NCI-H1417 (cell line): Measurements from ENCODE around the gene COL5A1.
A peak's percentile ranks its signal among the peaks of the same experiment; 100 is the strongest.
"Not testable (repeated sequence)": the region's sequence is repeated elsewhere in the genome, so short reads cannot be mapped to it uniquely, and the experiment has no call there.

Experiments used
- DNase-seq, 3 experiments: peaks; one replicate each; lab custom pipeline; 2025; lab: John Stamatoyannopoulos, UW

COL5A1 gene

DNA sequence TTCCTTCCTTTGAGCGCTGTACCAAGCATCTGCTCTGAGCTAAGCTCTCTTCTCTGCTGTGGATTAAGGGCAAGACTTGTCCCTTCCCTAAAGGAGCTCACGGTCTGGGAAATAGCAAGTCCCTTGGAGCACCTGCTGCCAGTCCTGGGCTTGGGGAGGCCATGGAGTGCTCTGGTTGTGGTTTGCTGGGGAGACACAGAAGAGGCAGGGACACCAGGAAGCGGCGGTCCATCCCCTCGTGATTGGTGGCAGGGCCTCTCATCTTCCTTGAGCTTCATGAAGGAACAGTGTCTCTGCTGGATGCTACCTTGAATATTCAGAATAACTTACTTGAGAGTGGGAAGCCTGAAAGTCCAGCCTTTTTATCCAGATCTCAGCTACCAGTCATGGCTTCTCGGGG lies 35.3 kb downstream of the COL5A1 start:
- DNase-seq = no peak

GRCh38 chr9:134677743-134678142 lies 36.1 kb downstream of the COL5A1 start:
- DNase-seq = no peak

DNA sequence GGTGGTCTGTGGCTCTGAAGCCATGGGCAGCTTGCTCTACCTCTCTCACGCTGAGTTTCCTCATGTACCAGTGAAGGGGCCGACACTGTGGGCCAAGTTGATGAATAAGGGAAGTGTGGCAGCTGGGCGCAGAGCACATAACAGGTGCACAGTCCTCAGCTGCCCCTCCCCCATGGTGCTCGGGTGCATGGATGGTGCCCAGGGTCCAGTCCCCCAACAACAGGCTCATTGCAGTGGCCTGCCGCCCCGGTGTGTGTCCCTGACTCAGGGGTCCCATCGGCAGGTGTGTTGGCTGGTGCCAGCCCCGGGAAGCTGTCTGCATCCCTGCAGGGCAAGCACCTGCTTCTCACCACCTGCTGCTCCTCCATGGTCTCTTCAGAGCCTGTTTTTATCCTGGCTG lies 36.6 kb downstream of the COL5A1 start:
- DNase-seq = peak in 1 of 3 experiments; percentile 16

GRCh38 chr9:134678666-134679443 lies 37.3 kb downstream of the COL5A1 start:
- DNase-seq = no peak

DNA sequence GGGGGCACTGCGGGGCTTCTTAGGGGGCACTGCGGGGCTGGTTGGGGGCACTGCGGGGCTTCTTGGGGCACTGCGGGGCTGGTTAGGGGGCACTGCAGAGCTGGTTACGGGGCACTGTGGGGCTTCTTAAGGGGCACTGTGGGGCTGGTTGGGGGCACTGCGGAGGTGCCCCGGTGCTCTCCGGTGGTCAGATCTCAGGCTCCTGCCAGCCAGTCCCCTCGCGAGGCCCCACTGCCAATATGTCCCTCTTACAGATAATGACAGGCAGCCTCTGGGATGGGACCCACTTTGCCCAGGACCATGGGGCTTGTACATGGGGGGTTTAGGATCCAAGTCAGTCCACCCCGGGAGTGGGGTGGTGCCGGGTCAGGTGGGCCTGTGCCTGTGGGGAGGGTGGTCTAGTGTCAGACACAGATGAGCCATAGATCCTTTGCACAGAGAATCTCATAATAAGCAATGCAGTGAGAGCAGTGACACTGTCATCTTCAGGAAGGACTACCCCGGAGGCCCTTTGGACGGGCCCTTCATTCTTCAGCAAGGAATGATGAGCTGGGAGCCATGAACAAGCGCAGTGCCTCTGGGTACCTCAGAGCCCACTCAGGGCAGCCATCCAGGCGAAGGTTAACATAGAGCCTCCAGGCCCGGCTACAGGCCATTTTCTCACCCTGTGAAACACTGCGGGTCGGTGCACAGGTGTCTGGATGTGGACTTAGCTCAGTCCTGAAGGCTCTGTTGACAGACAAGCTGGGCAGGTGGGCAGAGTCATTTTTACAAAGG lies 38.2 kb downstream of the COL5A1 start:
- no peak for DNase-seq

DNA sequence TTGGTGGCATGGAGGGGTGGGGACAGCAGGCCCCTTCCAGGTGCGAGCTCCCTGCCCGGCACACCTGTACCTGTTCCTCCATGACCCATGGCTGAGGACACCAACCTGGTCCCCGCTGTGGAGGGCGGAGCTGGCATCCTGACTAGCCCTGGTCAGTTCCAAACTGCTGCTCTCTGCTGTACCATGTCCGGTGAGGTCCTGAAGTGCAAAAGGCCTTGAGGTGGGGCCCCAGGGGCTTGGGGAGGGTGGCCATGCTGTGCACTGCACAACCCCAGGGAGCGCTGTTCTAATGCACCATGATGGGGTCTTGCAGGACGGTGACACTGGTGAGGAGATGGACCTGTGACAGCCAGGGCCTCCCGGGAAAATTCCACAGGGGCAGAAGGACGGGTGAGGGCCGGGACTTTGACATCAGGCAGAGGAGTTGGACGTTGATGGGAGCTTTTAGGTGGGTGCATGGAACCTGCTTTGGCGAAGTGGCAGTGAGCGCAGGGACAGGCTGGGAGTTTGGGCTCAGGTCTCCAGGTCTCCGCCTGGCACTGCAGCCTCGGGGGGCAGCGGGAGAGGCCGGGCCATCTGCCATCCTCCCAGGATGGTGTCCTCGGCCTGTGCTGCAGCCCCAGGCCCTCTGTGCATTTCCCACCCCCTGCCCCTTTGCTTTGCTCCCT lies 38.9 kb downstream of the COL5A1 start:
- DNase-seq = no peak

DNA sequence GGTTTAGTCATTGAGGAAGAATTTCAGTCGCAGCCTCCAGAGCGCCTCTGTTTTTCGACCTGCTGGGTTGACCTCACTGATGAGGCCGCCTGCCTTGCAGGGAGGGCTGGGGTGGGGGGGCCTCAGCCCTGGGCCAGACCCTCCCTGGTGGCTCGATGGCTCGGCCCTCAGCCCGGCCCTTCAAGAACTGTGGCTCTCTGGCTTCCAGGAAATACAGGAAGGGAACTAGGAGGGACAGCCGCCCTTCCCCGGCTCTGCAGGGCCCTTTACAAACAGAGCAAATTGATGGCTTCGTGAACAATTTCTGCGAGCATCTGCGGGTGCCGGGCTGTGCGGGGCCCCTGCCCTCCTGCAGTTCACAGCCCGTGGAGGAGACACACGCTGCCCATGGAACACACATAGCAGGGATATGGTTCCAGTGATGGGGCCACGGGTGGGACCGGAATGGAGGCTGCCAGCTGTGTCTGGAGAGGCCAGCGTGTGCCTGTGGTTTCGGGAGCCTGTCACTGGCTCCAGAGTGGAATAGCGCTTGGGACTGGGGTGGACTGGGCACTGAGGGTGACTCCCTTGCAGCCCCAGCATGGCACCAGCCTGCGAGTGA lies 39.6 kb downstream of the COL5A1 start:
- no peak for DNase-seq

DNA sequence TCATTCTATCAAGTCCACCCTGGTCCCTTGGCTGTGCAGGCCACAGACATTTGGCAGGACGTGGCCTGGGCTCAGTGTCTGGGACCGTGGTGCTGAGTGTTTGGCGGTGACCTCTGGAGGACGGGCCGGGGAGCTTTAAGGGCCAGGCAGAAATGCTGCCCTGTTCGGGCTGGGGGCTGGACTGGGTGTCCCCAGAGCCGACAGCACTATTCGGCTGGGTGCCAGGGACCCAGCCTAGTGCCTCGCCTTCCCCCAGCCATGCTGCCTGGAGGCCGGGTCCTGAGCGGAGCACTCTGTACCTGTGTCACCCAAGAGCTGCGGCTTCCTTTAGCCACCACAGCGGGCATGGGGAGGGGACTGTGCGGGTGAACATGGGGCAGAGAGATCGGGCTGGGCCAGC lies 40.4 kb downstream of the COL5A1 start:
- no peak for DNase-seq

- no peak for DNase-seq
Observed at GRCh38 chr9:134682651-134683364, 41.2 kb downstream of the COL5A1 start.

DNA sequence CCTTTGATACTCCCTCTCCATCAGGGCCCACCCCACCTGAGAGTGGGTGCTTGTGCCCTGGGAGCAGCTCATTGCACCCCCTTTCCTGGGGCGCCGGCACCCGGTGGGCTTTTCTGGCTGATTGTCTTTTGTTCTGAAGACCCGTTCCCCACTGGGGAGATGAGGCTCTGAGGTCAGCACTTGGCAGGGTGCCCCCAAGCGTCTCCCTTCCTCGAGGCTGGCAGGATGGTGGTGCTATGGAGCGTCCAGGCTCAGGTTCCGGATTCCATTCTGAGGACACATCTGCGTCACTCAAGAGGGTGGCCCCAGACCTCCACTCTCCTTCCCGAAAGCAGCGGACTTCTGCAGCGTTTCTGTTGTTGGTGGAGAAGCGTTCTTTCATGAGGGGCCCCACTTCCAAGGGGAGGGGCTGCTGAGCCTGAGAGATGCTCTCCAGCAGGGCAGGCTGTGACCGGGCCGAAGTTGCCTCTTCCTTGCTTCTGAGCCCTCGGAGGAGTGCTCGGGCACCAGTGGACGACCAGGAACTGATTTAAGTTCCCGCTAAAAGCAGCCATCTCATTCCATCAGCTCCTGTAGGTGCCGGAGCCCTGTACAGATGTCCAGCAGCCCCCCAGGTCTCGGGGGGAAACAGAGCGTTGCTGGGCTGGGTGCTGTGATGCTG lies 42.2 kb downstream of the COL5A1 start:
- no peak for DNase-seq

DNA sequence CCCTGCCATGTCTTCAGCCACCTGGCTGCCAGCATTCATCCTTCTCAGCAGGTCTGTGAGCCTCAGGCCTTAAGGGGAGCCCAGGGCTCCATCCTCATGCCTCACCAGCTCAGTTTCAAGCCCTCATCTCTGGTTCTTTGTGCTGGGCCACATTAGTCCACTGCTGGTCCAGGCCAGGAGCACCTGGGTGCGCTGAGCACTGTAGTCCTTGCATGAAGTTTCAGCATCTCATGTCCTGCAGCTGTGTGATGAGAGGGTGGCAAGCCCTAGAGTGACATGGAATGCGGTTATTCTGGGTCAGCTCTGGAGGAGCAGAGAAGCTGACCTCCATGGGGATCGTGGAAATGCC lies 42.7 kb downstream of the COL5A1 start:
- DNase-seq = no peak

DNA sequence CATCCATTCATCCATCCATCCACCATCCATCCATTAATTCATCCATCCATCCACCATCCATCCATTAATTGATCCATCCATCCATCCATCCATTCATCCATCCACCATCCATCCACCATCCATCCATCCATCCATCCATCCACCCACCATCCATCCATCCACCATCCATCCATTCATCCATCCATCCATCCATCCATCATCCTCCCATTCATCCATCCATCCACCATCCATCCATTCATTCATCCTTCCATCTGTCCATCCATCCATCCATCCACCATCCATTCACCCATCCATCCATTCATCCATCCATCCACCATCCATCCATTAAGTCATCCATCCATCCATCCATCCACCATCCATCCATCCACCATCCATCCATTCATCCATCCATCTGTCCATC lies 43.3 kb downstream of the COL5A1 start:
- not testable (repeated sequence) for DNase-seq

DNA sequence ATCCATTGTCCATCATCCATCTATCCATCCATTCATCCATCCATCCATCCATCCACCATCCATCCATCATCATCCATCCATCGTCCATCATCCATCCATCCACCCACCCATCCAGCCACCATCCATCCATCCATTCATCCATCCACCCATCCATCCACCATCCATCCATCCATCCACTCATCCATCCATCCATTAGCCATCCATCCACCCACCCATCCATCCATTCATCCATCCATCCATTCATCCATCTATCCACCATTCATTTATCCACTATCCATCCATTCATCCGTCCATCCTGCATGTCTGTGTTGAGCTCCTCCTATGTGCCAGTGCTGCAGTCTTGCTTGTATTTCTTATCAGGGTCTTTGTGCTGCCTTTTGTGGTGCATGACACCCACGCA lies 44.2 kb downstream of the COL5A1 start:
- DNase-seq = no peak

DNA sequence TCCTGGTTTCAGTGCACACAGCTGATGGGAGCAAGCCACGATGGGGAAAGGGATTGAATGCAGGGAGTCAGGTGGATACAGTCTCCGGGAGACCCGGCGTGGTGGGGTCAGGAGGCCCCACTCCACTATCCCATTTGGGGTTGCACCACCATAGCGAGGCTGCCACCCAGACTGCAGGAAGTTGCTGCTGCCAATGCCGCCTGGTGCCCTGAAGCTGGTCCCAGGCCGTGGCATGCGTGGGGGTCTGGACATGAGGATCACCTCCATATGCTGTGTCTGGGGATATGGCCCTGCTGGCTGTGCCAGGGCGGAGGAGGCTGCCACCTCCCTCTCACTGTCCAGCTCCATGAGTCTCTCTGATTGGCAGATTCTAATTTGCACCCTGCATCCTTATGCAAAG lies 45.3 kb downstream of the COL5A1 start:
- no peak for DNase-seq

DNA sequence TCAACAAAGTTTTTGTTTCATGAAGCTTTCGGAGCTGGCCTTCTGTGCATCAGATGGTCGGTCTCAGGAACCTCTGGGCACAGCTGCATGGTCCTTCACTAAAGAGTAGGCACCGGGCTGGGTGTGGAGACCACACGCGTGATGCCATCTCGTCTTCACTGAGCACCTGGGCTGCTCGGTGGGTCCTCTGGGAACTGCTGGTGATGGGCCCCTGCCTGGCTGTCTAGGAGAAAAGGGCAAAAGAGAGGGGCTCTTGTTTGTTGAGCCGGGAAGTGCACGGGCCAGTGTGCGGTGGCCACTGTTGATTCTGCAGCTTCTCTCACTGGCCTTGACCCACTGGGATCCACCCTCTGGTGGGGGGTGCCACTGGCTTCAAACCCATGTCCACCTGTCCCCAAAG lies 46.0 kb downstream of the COL5A1 start:
- DNase-seq = no peak

GRCh38 chr9:134688231-134688630 lies 46.6 kb downstream of the COL5A1 start:
- no peak for DNase-seq

DNA sequence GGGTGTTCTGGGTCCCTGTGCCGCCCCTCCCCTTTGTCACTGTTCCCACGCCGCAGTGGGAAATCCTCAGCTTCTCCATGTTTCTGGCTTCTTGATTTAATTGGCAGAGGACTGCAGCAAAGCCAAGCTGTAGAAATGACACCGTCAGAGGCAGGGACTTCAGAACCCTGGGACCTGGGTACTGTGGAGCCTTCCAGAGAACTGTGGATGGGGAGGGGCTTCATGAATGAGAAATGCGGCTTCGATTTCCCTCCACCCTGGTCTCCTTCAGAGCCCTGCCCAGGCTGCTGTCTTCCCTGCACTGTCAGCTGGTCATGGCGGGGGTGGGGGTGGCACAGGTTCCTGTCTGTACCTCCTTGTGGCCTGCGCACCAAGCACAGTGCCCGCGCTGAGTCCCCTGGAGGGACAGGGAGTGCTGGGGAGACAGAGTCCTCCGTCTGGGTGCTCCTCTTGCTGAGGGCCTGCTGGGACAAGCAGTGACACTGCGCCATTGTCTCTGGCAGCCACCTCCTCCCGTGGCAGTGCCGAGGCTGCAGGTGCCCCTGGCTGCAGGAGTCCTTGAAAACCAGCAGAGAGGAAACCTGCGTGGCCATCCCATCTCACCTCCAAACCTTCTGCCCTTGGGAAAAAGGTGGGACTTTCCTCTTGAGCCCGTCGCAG lies 47.2 kb downstream of the COL5A1 start:
- no peak for DNase-seq

- peak in 2 of 3 experiments; percentile 0 to 13 for DNase-seq
Observed at GRCh38 chr9:134689321-134690181, 47.9 kb downstream of the COL5A1 start.

- no peak for DNase-seq
Observed at GRCh38 chr9:134690301-134690751, 48.7 kb downstream of the COL5A1 start.
